Measurements from ENCODE around the gene WNT16.

- TF ChIP-seq CTCF (conservative IDR thresholded peaks at IDR 0.05; ENCODE audit: low read length) (no peak), EZH2phosphoT487 (IDR thresholded peaks at IDR 0.05; ENCODE audit: borderline replicate concordance) (no peak)
These were observed 43.1 kb downstream of the WNT16 start for GRCh38 chr7:121371883-121372282.

Data from Loucy (cell line).